ENCODE measurements around the gene RUNX3. TPM values are rescaled to one million over a fixed set of nuclear protein-coding genes. Genes with fewer than 3 reads are reported as not detected.

RUNX3 gene
- total RNA-seq, 1 donor from 2014 or later: not detected

- Mint-ChIP-seq H3K27ac (ENCODE audit: unreplicated experiment) (no peak overlapping the region), H3K4me3 (ENCODE audit: unreplicated experiment) (no peak overlapping the region), H3K36me3 (ENCODE audit: unreplicated experiment) (no peaks in the 10 kb centered on the region), H3K4me1 (ENCODE audit: unreplicated experiment) (peaks cover 8% of the 10 kb centered on the region), H3K27me3 (ENCODE audit: unreplicated experiment) (peaks cover 13% of the 10 kb centered on the region), H3K9me3 (ENCODE audit: unreplicated experiment) (no peaks in the 10 kb centered on the region)
- TF ChIP-seq CTCF (IDR thresholded peaks at IDR 0.05): no peak
- peak; percentile 75 for DNase-seq (ENCODE audit: extremely low spot score, unreplicated experiment)
These were observed 67.1 kb downstream of the RUNX3 start for GRCh38 chr1:24862775-24863483.

- H3K9me3 Mint-ChIP-seq (ENCODE audit: unreplicated experiment): no peaks in the 10 kb centered on the region
- peaks cover 7% of the 10 kb centered on the region for H3K27me3 Mint-ChIP-seq (ENCODE audit: unreplicated experiment)
- TF ChIP-seq CTCF (IDR thresholded peaks at IDR 0.05): no peak
- H3K4me1 Mint-ChIP-seq (ENCODE audit: unreplicated experiment): peaks cover 8% of the 10 kb centered on the region
- H3K27ac Mint-ChIP-seq (ENCODE audit: unreplicated experiment): no peak overlapping the region
- peak; percentile 71 for DNase-seq (ENCODE audit: extremely low spot score, unreplicated experiment)
- H3K4me3 Mint-ChIP-seq (ENCODE audit: unreplicated experiment): no peak overlapping the region
- H3K36me3 Mint-ChIP-seq (ENCODE audit: unreplicated experiment): no peaks in the 10 kb centered on the region
These were observed 68.0 kb downstream of the RUNX3 start for GRCh38 chr1:24861821-24862727.

GRCh38 chr1:24860841-24861240 is 69.2 kb downstream of the RUNX3 start:
- Mint-ChIP-seq H3K36me3 (ENCODE audit: unreplicated experiment) (no peaks in the 10 kb centered on the region), H3K27me3 (ENCODE audit: unreplicated experiment) (peaks cover 3% of the 10 kb centered on the region), H3K27ac (ENCODE audit: unreplicated experiment) (no peak overlapping the region), H3K9me3 (ENCODE audit: unreplicated experiment) (no peaks in the 10 kb centered on the region), H3K4me1 (ENCODE audit: unreplicated experiment) (peaks cover 8% of the 10 kb centered on the region), H3K4me3 (ENCODE audit: unreplicated experiment) (no peak overlapping the region)
- peak; percentile 76 for DNase-seq (ENCODE audit: extremely low spot score, unreplicated experiment)
- no peak for TF ChIP-seq CTCF (IDR thresholded peaks at IDR 0.05)

- Mint-ChIP-seq H3K4me1 (ENCODE audit: unreplicated experiment) (peaks cover 5% of the 10 kb centered on the region), H3K27ac (ENCODE audit: unreplicated experiment) (no peak overlapping the region), H3K4me3 (ENCODE audit: unreplicated experiment) (no peak overlapping the region), H3K27me3 (ENCODE audit: unreplicated experiment) (peaks cover 3% of the 10 kb centered on the region), H3K9me3 (ENCODE audit: unreplicated experiment) (no peaks in the 10 kb centered on the region), H3K36me3 (ENCODE audit: unreplicated experiment) (no peaks in the 10 kb centered on the region)
- no peak for TF ChIP-seq CTCF (IDR thresholded peaks at IDR 0.05)
- DNase-seq (ENCODE audit: extremely low spot score, unreplicated experiment): peak; percentile 60
These were observed 70.7 kb downstream of the RUNX3 start for GRCh38 chr1:24859063-24860010.

Data from osteocyte (in vitro differentiated cells).